Inferior parietal cortex (tissue), 1 donor: ENCODE results near the gene ZNF764.

ENCODE experiments used
- DNase-seq: peaks from one replicate; pipeline ENCODE4 v3.0.0-alpha.2; 2016; ENCODE audit errors: extremely low spot score

The ZNF764 gene

GRCh38 chr16:30570636-30571444 is 12.7 kb upstream of the ZNF764 start:
- peak; percentile 36 for DNase-seq

DNA sequence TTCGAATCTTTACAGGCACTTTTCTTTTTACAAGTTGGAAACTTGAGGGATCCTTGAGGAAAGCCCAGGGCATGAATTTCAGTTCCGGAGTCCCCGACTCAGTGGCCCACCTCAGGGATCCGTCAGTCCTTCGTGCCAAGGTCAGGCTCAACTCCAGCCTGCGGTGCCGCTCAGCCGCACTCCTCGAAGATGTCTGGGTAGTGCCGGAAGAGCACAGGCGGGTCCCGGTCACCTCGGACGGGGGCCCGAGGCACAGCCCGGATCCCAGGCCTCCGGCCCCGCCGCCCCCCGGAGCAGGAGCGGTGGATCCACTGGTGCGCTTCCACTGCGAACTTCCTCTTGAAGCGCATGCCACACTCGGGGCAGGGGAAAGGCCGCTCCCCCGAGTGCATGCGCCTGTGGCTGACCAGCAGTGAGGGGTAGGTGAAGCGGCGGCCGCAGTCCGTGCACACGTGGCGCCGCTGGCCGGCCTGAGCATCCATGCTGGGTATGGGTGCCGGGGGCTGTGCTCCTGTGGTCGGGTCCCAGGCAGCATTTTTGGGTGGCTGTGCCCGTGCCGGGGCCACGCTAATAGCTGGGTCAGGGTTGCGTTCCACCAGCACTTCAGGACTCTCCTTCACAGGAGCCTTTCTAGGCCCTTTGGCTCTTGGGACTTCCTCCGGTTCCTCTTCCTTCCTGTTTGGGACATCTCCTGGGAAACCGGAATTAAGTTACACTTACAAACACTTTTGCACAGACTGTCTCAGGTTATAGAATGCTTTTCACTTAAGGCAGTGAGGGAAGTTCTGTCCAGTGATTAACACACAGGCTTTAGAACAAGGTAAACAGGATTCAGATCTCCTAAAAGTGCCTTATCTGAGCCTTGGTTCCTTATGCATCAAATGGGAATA is 11.8 kb upstream of the ZNF764 start:
- no peak for DNase-seq

GRCh38 chr16:30569281-30569680 is 11.1 kb upstream of the ZNF764 start:
- DNase-seq, result no peak

- DNase-seq, result no peak
Measured at GRCh38 chr16:30567991-30568638, 9.9 kb upstream of the ZNF764 start.

GRCh38 chr16:30567160-30567990 is 9.2 kb upstream of the ZNF764 start:
- DNase-seq, result no peak

GRCh38 chr16:30566531-30566930 is 8.4 kb upstream of the ZNF764 start:
- DNase-seq, result no peak

- DNase-seq, result no peak
Measured at GRCh38 chr16:30565984-30566383, 7.8 kb upstream of the ZNF764 start.

DNA sequence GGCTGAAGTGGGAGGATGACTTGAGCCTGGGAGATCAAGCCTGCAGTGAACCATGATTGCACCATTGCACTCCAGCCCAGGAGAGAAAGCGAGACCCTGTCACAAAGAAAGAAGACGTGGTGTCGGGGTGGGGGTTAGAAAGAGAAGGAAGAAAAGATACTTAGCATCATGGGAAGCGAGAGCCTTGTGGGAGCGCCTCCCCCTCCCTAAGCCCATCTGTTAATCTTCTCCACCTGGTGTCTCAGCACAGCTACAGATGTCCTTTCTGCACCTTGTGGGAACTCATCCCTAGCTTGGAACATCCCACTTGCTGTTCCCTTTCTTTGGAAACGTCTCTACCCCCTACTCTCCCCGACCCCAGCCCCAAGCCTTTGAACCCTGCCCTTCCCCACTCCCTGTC is 7.4 kb upstream of the ZNF764 start:
- no peak for DNase-seq

DNA sequence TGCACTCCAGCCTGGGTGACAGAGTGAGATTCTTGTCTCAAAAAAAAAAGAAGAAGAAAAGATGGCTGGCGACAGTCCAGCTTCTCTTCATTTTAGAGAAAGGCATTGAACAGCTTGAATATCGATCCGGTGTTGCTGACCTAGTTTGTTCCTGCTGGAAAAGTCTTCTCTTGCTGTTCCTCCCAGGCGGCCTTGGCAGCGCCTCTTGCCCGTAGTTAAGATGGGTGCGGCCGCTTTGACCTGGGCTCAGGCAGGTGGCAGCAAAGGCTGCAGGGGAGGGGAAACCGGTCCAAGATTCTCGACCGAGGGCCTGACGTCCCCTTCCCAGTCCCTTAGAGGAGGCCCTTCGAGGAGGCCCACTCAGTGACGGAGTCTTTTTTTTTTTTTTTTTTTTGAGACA is 3.8 kb upstream of the ZNF764 start:
- no peak for DNase-seq

GRCh38 chr16:30561089-30561816 is 3.1 kb upstream of the ZNF764 start:
- no peak for DNase-seq

DNA sequence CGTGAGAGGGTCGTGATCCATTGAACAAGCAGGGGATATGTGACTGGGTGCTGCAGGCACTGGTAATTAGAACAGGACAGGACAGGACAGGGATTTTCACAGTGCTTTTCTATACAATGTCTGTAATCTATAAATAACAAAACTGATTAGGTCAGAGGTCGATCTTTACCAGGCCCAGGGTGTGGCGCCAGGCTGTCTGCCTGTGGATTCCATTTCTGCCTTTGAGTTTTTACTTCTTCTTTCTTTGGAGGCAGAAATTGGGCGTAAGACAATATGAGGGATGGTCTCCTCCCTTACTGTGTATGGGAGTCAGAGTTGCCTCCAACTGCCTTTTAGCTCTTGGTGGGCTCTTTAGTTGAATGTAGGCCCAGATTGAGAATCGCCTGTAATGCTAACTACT is 1.5 kb upstream of the ZNF764 start:
- DNase-seq, result no peak

DNA sequence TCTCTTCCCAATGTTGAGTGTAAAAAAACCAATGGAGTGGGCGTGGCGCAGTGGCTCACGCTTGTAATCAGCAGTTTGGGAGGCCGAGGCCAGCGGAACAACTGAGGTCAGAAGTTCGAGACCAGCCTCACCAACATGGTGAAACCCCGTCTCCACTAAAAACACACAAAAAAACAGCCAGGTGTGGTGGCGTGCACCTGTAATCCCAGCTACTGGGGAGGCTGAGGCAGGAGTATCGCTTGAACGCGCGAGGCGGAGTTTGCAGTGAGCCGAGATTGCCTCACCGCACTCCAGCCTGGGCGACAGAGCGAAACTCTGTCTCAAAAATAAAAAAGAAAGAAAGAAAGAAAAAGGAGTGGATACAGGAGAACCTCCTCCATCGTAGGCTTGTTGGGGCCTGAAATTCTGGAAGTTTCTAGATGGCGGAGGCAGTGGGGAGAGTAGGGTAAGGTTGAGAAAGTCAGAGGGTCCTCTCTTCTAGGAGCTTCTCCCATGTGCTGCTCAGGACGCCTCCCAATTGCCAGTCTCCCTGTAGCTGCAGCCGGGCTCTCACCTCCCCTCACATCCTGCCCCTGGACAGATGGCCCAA is 709 bp upstream of the ZNF764 start:
- DNase-seq, result no peak

DNA sequence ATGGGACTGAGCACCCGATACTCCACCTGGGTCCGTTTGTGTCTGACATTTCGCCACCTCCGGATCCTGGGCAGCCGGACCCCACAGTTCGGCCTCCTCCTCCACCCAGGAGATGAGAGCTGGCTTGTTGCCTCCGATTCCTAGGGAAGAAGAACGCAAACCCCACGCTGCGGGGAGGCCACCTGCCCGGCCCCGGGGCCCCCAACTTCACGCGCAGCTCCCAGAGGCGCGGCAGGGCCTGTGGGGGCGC is 542 bp downstream of the ZNF764 start:
- DNase-seq, result no peak

- DNase-seq, result no peak
Measured at GRCh38 chr16:30556125-30556473, 2.1 kb downstream of the ZNF764 start.

- DNase-seq, result no peak
Measured at GRCh38 chr16:30555315-30556124, 2.7 kb downstream of the ZNF764 start.

DNA sequence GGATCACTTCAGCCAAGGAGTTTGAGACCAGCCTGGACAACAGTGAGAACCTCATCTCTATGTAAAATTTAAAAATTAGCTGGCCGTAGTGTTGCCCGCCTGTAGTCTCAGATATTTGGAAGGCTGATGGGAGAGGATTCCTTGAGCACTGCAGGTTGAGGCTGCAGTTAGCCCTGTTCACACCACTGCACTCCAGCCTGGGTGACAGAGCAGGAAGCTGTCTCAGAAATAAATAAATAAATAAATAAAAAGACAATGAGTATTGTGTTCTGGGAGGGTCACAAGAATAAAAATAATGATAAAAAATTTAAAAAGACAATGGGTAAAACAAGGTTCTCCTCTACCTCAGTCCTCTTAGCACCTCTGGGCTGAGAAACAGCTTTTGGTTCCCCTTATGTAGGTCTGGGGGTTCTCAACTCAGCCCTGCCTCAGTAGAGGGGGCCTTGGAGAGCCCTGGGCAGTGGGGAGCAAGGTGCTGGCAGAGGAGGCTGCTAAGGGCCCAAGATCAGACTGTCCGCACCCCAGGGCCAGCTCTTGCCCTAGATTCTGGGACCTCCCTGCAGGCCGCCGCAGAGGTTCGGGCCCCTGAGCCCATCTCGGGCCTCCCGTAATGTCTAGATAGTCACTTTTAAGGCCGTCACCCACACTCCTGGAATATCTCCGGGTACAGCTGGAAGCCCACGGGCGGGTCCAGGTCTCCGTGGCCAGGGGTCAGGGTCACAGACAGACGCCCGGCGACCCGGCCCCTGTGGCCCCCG is 3.4 kb downstream of the ZNF764 start:
- no peak for DNase-seq

- no peak for DNase-seq
Measured at GRCh38 chr16:30553393-30553899, 4.7 kb downstream of the ZNF764 start.

DNA sequence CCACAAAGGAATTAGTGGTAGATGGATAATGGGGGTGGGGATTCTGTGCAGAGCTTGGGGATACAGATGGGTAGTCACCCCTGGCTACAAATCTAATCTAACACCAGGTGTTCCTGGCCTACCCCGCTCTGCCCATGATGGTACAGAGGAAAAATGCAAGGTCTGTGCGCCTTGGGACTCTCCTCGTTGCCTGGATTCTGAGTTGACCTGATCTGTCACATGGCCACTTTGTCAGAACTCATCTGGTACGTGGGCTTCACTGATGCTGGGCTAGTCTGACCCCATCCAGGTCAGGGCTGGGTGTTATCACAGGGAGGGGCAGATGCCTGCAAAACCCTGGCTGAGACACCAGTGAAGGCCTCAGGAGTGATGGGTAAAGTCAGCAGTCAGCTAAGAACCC is 5.2 kb downstream of the ZNF764 start:
- DNase-seq, result no peak

DNA sequence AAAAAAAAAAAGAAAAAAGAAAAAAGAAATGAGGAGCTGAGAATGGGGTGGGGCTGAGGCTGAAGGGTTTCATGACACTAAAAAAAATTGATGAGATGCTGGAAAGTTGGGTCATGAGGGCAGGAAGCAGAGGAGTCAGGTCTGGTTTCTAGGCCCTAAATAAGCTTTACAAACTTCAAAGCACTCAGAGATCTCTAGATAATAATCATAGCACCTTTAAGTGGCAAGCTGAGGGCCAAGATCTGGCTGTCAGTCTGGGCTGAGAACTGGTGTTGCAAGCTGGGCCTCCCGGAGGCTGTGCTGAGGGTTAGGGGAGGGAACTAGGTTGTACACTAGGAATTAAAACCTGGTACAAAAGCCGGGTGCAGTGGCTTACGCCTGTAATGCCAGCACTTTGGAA is 6.4 kb downstream of the ZNF764 start:
- DNase-seq, result no peak
